G401 (cell line): ENCODE measurements around the gene DGUOK. TPM values are rescaled to one million over a fixed set of nuclear protein-coding genes. Genes with fewer than 3 reads are reported as not detected.

Experiments
- DNase-seq: peaks from one replicate; pipeline ENCODE4 v3.0.0-alpha.2; 2015; ENCODE audit warnings: low spot score
- in situ Hi-C: cut with HindIII; loops from 2 replicates; pipeline ENCODE4 v1.10.0; 2016; ENCODE audit warnings: low sequenced_read_pairs, mixed read lengths
- total RNA-seq: library from RNA; depleted of rRNA; stranded (reverse); fragments of >200 nt; shearing (Covaris generic); gene quantifications from 2 replicates; pipeline ENCODE4 v1.2.3, GENCODE V29; 2014

DGUOK gene
- total RNA-seq, 1 experiment from 2014 or later, result 68.9 TPM

GRCh38 chr2:73970141-73970803, 43.6 kb downstream of the DGUOK start:
- no peak for DNase-seq
- in situ Hi-C loops, result no loop called here

DNA sequence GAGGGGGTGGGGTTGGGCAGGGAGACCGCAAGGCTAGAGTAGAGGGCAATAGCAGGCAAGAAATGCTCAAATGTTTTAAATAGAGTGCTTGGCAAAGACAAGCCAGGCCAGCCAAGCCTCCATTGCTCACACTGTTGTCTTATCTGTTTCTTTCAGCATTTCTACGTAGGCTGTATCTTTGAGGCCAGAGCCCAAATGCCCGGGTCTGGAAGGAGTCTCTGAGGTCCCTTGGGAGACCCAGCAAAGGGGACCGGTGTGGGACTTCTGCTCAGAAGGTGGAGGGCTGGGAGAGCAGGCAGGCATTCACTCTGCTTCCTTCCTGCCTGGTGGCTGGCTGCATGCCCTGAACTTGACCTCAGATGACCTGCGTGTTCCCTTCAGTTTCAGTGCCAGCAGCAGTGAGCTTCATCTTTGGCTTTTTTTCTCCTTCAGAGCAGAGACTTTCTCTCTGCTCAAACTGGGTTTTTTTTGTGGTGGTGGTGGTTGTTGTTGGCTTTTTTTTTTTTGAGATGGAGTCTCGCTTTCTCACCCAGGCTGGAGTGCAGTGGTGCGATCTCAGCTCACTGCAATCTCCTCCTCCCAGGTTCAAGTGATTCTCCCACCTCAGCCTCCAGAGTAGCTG, 44.3 kb downstream of the DGUOK start:
- in situ Hi-C loops, result no loop called here

DNA sequence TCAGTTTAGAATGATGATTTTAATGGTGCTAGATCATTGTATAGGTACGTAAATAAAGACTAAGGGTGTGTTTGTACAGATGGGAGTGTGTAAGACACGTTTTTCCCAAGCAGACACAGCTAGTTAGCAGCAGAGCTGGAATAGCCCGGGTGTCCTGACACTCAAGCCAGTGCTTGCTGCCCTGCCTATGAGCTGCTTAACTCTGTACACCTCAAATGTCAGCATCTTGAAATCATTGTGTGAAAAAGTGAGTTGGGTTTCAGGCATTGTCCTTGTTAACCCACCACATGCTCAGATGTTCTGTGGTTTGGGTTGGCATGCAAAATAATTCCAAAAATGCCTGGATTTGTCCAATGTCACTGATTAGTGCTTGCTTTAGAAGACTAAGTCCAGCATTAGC, 45.0 kb downstream of the DGUOK start:
- DNase-seq, result no peak
- in situ Hi-C loops, result no loop called here

More for the DNA sequence above, 44.3 kb downstream of the DGUOK start:
- peak; percentile 64 for DNase-seq

GRCh38 chr2:73972846-73973245, 46.2 kb downstream of the DGUOK start:
- no peak for DNase-seq
- in situ Hi-C loops, result no loop called here

GRCh38 chr2:73975731-73976130, 49.1 kb downstream of the DGUOK start:
- no peak for DNase-seq
- in situ Hi-C loops, result no loop called here

DNA sequence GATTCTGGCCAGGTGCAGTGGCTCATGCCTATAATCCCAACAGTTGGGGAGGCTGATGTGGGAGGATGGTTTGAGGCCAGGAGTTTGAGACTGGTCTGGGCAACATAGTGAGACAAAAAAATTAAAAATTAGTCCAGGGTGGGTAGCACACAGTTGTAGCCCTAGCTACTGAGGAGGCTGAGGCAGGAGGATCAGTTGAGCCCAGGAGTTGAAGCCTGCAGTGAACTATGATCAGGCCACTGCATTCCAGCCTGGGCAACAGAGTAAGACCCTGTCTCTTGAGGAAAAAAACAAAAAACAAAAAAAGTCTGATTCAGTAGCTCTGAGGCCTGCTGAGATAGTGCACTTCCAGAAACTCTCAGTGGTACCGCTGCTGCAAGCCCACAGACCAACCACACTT, 50.1 kb downstream of the DGUOK start:
- no peak for DNase-seq
- in situ Hi-C loops, result no loop called here

GRCh38 chr2:73977466-73977865, 50.8 kb downstream of the DGUOK start:
- no peak for DNase-seq
- in situ Hi-C loops, result no loop called here

- no peak for DNase-seq
- in situ Hi-C loops, result no loop called here
These were observed 52.3 kb downstream of the DGUOK start for GRCh38 chr2:73979021-73979420.

- in situ Hi-C loops, result no loop called here
- DNase-seq, result no peak
These were observed 53.0 kb downstream of the DGUOK start for GRCh38 chr2:73979686-73980085.

GRCh38 chr2:73980566-73980965, 53.9 kb downstream of the DGUOK start:
- DNase-seq, result no peak
- in situ Hi-C loops, result no loop called here

- no peak for DNase-seq
- in situ Hi-C loops, result no loop called here
These were observed 54.7 kb downstream of the DGUOK start for GRCh38 chr2:73981081-73982001.

GRCh38 chr2:73982140-73982617, 55.5 kb downstream of the DGUOK start:
- DNase-seq, result no peak
- in situ Hi-C loops, result no loop called here

DNA sequence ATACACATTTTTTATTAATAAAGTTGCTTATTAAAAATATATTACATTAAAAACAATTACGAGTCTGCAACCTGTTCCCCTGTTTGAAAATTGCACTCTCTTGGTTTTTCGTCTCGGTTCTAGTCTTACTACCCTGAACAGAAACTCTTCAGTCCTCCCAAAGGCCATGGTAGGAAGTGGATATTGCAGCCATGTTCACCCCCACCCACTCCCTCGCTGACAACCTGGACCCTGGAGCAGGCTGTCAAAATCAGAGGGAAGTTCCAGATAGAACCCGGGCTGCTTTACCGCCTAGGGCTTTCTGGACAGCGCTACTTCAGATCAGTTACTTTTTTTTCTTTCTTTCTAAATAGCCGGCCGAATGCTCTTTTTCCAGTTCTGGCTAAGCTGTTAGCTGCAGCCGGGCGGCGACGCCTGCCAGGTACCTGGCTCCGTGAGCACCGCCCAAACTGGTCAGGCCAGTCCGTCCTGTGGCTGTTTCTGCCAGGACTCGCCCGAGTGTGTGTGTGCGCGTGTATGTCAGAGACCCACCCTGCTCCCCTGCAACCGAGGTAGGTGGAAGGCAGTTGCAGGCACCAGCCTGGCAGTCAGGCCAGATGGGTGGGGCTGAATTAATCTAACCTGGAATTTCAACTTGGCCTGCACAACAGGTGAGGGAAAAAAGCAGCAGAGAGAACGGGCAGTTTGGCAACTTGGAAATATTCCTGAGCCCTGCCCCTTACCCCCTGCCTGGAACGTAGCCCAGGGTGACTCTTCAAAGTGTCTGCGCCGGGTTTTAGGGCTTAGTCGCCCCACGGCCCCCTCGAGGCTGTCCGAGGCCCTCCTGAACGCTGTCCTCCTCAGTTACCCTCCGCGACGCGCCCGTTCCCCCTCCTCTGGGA, 56.9 kb downstream of the DGUOK start:
- in situ Hi-C loops, result no loop called here
- DNase-seq, result peak; percentile 64

- no peak for DNase-seq
- in situ Hi-C loops, result no loop called here
These were observed 57.7 kb downstream of the DGUOK start, which contains the start of gene TET3 for GRCh38 chr2:73984203-73984921. Gene TET3 (plus strand): TSS chr2:73984910. CDS start chr2:73986404, 1,494 bp downstream.

DNA sequence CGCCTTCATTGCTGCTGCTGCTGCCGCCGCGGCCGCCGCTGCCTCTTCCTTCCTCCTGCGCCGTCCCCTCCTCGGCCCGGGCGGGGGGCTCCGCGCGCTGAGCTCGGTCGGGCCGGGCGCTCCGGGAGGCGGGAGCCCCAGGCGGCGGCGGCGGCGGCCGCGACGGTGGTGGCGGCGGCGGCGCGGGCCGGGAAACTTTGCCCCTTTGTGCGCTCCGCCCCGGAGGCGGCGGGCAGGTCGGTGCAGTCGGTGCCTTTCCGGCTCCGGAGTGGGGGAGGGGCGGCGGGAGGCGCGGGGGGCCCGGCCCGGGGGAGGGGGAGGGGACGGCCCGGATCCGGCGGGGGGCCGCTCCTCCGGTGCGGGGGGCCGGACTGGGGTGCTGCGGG, 58.2 kb downstream of the DGUOK start:
- DNase-seq, result no peak
- in situ Hi-C loops, result no loop called here

- in situ Hi-C loops, result no loop called here
- no peak for DNase-seq
These were observed 58.8 kb downstream of the DGUOK start for GRCh38 chr2:73985308-73986084.

- in situ Hi-C loops, result no loop called here
- DNase-seq, result no peak
These were observed 59.5 kb downstream of the DGUOK start for GRCh38 chr2:73986085-73986681.
